NB4 (cell line): ENCODE measurements around the gene OXGR1.
"Not testable (repeated sequence)": the region's sequence is repeated elsewhere in the genome, so short reads cannot be mapped to it uniquely, and the experiment has no call there.

ENCODE experiments used
- CTCF ChIP-seq: IDR thresholded peaks from one replicate; pipeline ENCODE4 v1.5.1; 2012; ENCODE audit warnings: low read depth, low read length
- MAX ChIP-seq: IDR thresholded peaks from 2 replicates; pipeline ENCODE4 v1.6.1; 2011; ENCODE audit warnings: low read depth, low read length
- MYC ChIP-seq: IDR thresholded peaks from 2 replicates; pipeline ENCODE4 v1.6.1; 2011; ENCODE audit warnings: low read depth, low read length
- POLR2A ChIP-seq: IDR thresholded peaks from 2 replicates; pipeline ENCODE4 v1.6.1; 2011; ENCODE audit warnings: mild to moderate bottlenecking; ENCODE audit not compliant: insufficient read length; ENCODE audit errors: extremely low read depth

GRCh38 chr13:96979861-96980260 is 14.4 kb downstream of the OXGR1 start:
- not testable (repeated sequence) for TF ChIP-seq CTCF, POLR2A, MYC, MAX
